ENCODE results near the gene PLPP4.
A peak's percentile ranks its signal among the peaks of the same experiment; 100 is the strongest.

The PLPP4 gene

GRCh38 chr10:120584786-120585185 lies 127.8 kb downstream of the PLPP4 start:
- no peak for TF ChIP-seq CTCF (conservative IDR thresholded peaks at IDR 0.05; ENCODE audit: low read length)
- no peak overlapping the region for H3K4me3 ChIP-seq (ENCODE audit: low read length)
- no peak for DNase-seq (ENCODE audit: low read depth)

- TF ChIP-seq CTCF (conservative IDR thresholded peaks at IDR 0.05; ENCODE audit: low read length), result no peak
- no peak overlapping the region for H3K4me3 ChIP-seq (ENCODE audit: low read length)
- peak; percentile 60 for DNase-seq (ENCODE audit: low read depth)
Measured at GRCh38 chr10:120586471-120586872, 129.4 kb downstream of the PLPP4 start.

DNA sequence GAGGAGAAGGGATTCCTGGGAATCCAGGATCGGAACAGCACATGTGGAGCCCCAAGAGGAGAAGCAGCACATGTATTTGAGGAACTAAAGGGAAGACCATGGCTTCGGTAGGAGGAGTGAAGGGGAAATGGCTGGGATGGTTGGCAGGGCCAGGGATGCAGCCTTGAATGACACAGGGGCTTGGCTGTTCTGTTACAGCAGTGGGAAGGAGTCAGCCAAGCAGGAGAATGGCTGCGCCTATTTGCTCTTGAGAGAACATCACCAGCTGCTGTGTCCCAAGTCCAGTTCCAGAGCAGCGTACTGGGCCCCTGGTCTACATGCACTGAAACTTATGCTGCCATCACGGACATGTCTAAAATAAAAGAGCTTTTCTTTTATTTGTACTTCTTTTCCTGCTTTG lies 130.0 kb downstream of the PLPP4 start:
- no peak overlapping the region for H3K4me3 ChIP-seq (ENCODE audit: low read length)
- no peak for TF ChIP-seq CTCF (conservative IDR thresholded peaks at IDR 0.05; ENCODE audit: low read length)
- DNase-seq (ENCODE audit: low read depth), result no peak

GRCh38 chr10:120588311-120588710 lies 131.3 kb downstream of the PLPP4 start:
- DNase-seq (ENCODE audit: low read depth), result no peak
- TF ChIP-seq CTCF (conservative IDR thresholded peaks at IDR 0.05; ENCODE audit: low read length), result no peak
- no peak overlapping the region for H3K4me3 ChIP-seq (ENCODE audit: low read length)

GRCh38 chr10:120593693-120594092 lies 136.7 kb downstream of the PLPP4 start:
- no peak overlapping the region for H3K4me3 ChIP-seq (ENCODE audit: low read length)
- DNase-seq (ENCODE audit: low read depth), result no peak
- TF ChIP-seq CTCF (conservative IDR thresholded peaks at IDR 0.05; ENCODE audit: low read length), result no peak

DNA sequence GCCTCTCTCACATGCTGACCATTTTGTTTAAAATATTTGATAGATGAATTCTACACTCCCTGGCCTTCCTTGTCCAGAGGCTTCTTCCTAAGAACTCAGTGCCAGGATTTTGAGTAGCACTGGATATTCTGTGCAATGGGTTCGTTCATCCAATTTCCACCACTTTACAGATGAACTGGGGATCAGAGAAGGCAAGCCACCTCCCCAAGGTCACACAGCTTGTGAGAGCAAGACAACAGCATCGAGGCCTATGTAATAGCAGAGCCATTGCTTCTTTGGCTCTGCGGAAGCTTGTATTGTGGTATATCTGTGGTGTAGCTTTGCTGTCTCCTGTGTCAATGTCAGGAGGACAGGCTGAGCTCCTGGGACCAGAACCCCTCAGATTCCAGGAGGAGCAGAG lies 140.9 kb downstream of the PLPP4 start:
- DNase-seq (ENCODE audit: low read depth), result no peak
- H3K4me3 ChIP-seq (ENCODE audit: low read length), result no peak overlapping the region

DNA sequence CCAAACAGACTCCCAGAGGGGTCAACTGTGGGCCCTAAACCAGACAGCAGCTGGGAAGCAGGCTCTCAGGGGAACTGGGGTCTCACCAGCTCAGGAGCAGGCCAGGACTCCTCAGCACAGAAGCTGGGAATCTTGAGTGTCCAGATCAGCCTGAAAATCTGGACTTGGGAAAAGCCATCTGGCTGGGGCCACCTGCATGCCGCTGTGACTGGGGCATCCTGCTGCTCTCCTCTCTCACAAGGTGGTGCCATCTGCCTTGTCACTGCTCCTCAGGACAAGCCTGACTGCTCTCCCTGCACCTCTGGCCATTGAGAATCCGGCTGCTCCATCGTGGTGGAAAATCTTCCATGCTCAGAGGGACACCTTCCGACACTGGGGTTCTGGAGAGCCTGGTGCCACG lies 141.4 kb downstream of the PLPP4 start:
- no peak for DNase-seq (ENCODE audit: low read depth)
- H3K4me3 ChIP-seq (ENCODE audit: low read length), result no peak overlapping the region
- TF ChIP-seq CTCF (conservative IDR thresholded peaks at IDR 0.05; ENCODE audit: low read length), result no peak

More for the DNA sequence above, 140.9 kb downstream of the PLPP4 start:
- TF ChIP-seq CTCF (conservative IDR thresholded peaks at IDR 0.05; ENCODE audit: low read length), result no peak
